Measurements from ENCODE around the gene PRDX4.

- TF ChIP-seq, protein P1, sequence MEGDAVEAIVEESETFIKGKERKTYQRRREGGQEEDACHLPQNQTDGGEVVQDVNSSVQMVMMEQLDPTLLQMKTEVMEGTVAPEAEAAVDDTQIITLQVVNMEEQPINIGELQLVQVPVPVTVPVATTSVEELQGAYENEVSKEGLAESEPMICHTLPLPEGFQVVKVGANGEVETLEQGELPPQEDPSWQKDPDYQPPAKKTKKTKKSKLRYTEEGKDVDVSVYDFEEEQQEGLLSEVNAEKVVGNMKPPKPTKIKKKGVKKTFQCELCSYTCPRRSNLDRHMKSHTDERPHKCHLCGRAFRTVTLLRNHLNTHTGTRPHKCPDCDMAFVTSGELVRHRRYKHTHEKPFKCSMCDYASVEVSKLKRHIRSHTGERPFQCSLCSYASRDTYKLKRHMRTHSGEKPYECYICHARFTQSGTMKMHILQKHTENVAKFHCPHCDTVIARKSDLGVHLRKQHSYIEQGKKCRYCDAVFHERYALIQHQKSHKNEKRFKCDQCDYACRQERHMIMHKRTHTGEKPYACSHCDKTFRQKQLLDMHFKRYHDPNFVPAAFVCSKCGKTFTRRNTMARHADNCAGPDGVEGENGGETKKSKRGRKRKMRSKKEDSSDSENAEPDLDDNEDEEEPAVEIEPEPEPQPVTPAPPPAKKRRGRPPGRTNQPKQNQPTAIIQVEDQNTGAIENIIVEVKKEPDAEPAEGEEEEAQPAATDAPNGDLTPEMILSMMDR (IDR thresholded peaks at IDR 0.05; ENCODE audit: low read length), result no peak
- no peak for TF ChIP-seq EZH2phosphoT487 (IDR thresholded peaks at IDR 0.05; ENCODE audit: low read length)
- TF ChIP-seq EZH2 (optimal IDR thresholded peaks at IDR 0.05; ENCODE audit: low read depth, low read length), result no peak
These were observed 5.6 kb upstream of the PRDX4 start for GRCh38 chrX:23661671-23662070.
